NCI-H1417 treated with DMSO at 0.1 percent for 48 hours (cell line): ENCODE data around the gene DIPK1B.

Source experiments
- DNase-seq: peaks from one replicate; lab custom pipeline; 2025; lab: John Stamatoyannopoulos, UW

Gene DIPK1B

DNA sequence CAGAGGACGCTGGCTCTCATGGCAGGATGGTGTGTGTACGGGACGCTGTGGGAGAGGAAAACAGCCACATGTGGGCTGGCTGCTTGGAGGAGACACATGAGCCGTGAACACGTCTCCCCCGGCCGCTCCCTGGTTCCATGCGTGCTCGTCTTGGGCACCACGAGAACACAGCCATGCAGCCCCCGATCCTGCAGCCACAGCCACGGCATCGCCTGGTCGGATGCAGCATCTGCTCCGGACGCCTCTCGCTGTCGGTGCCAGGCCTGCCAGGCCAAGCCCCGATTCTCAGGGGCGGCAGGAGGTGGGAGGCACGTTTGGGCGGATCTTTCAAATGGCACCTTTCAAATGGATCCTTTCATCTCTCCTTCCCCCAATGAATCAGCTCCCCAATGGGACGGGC lies 27.1 kb downstream of the DIPK1B start:
- no peak for DNase-seq

DNA sequence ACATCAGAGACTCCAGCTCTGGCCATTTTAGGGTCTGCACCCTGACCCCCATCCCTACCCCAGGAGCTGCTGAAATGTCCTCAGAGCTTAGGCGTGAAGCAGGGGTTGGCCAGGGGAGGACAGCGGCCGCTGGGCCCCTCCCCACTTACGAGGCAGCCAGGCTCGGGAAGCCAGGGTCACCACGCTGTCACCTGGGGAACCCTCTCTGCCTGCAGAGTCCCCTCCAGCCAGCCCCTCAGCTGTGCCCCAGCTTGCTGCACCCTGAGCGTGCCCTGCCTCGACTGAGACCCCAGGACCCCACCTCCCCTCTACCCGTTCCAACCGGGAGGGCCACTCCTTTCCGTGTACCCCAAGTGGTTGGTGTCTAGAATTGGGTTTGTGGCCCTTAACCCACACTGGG lies 27.7 kb downstream of the DIPK1B start:
- DNase-seq, result no peak

DNA sequence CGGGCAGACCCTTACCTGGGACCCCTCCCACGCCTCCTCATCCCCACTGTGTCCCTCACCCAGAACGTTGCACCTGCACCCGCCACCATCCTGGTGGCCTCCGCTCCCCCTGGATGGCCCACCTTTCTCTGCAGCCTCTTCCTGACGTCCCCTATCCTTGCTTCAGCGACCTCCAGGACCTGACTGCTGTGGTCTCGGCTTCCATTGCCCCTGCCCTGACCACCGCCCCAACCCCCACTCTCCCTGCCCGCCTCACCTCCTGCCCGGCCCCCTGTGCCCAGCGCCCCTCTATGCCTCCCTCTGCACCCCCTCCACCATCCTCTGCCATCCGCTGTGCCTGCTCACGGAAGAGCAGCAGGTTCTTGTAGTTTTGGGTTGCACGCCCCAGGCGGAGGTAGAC lies 28.1 kb downstream of the DIPK1B start:
- no peak for DNase-seq

DNA sequence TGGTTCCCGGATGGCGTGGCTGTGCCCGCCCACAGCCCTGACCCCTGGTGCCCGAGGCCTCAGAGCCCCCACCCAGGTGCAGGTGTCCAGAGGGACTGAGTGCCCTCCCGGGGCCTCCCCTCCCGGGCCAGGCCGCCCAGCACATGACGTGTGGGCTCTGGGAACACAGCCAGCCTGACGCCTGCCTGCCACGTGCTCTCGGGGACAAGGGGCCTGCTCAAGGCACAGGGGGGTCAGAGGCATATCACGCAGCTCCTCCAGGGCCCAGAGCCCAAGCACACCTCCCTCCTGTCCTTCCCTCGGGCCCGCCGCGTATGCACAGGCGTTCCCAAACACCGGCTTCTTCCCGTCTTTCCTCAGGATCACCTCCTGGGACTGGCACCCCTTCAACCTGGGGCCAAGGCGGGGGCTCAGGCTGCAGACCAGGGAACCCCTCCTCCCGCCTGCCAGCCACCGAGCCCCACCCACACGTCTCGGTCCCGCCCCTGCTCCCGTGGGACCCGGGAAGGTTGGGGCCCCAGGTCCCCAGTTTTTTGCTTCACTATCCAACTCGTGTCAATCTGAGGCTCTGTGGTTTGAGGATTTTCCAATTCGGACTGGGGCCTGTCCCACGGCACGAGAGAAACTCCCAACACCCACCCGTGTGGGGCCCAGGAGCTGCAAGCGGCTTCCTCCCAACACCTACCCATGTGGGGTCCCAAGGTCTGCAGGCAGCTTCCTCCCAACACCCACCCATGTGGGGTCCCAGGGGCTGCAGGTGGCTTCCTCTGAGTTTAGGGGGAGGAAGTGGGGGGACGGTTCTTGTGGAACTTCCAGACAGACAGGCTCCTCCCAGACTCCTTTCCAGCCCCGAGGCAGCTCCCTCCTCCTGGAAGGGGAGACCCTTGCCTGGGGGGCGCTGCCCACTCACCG lies 28.9 kb downstream of the DIPK1B start:
- DNase-seq, result no peak

DNA sequence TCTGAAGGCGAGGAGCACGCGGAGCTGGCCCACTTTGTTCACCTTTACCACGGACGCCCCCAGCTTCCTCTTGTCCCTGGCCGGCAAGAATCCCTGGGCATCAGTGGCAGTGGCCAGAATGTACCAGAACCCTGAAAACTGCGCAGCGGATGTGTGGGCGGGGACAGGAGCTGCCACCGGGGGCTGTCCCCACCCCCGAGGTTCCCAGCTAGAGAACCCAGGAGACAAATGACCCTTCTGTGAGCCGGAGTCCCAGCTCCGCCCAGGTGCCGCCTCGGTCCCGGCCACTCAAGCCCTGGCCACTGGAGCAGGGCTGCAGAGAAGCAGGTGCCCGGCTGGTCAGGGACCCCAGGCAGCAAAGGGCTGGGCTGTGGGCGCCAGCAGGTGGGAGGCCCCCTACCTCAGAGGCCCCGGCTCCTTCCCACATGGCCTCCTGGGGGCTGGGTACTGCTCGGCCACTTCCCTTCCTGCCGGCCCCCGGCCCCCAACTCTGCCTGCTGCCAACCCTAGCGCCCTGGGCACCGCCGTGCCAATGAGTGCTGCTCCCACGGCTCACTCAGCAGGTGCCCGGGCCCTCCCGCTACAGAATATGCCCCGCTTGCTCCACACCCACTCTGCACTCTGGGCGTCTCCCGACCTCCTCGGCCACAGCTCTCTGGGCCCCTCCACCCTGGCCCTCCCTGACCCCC lies 29.7 kb downstream of the DIPK1B start:
- DNase-seq, result no peak

DNA sequence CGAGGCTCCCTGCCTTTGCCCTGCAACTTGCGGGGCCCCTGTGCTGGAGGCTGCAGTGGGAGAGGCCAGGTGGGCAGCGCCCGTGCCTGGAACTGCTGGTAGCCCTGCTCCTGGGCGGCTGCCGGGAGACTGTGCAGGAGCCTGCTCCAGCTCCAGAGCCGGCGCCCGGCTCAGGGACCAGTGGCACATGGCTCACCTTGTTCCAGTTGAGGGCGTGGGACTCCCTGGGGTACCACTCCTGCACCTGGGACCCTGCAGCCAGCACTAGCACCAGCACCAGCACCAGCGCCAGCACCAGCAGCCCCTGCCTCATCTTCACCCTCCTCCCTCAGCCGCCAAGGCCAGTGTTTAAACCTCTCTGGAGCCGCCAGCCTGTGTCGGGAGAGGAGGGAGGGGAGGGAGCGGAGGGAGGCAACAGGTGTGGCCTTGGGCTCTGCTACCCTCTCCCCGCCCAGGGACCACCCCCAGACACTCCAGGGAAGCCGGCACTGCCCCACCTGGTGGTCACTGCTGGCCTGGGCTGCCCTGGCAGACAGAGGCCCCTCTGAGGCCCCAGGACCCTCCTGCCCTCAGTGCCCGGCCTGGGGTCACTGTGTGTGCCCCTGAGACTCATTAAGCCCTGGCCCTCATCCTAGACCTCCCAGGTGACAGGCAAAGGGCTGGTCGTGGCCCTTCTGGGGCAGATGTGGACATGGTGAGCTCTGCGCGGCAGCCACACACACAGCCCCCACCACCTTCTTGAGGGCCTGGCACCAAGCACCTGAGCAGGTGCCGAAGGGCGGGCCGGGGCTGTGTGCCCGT lies 30.4 kb downstream of the DIPK1B start, which contains the start of gene LCN10:
Gene LCN10 (minus strand): TSS at position 350 of the 801 bp plus-strand sequence. CDS start 37 bp downstream, at position 313.
- no peak for DNase-seq

DNA sequence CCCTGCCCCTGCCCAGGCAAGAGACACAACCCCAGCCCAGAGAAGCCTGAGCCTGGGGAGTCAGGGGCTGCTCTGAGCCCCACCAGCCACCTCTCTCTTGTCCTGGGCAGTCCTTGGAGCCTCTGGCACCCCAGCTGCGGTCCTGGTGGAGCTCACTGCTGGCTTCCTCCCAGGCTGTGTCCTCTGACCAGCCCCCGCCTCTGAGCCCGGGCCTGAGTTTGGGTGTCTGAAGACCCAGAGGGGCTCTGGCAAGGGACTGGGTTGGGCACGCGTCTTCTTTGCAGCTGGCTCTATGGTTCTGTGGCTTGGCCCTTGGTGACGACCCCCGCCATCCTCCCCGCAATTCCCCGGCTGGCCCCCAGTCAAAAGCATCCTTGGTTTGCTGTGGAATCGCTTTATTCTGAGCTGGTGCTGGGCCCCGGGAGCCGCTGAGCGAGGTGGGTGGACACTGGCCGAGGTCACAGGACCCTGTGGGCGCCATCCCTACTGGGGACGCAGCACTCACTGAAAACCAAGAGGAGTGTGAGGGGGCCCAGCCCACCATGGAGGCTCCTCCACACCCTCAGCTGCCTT lies 31.4 kb downstream of the DIPK1B start:
- DNase-seq, result no peak

DNA sequence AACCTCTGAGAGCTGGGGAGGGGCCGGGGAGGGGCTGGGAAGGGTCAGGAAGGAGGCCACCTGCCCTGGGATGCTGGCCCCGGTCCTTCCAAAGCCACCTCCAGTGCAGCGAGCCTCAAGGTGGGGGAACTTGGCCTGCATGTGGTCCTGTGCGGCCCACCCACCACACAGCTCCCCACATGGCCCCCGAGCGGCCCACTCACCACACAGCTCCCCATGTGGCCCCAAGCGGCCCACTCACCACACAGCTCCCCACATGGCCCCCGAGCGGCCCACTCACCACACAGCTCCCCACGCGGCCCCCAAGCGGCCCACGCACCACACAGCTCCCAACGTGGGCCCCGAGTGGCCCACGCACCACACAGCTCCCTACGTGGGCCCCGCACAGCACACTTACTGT lies 32.4 kb downstream of the DIPK1B start:
- no peak for DNase-seq

DNA sequence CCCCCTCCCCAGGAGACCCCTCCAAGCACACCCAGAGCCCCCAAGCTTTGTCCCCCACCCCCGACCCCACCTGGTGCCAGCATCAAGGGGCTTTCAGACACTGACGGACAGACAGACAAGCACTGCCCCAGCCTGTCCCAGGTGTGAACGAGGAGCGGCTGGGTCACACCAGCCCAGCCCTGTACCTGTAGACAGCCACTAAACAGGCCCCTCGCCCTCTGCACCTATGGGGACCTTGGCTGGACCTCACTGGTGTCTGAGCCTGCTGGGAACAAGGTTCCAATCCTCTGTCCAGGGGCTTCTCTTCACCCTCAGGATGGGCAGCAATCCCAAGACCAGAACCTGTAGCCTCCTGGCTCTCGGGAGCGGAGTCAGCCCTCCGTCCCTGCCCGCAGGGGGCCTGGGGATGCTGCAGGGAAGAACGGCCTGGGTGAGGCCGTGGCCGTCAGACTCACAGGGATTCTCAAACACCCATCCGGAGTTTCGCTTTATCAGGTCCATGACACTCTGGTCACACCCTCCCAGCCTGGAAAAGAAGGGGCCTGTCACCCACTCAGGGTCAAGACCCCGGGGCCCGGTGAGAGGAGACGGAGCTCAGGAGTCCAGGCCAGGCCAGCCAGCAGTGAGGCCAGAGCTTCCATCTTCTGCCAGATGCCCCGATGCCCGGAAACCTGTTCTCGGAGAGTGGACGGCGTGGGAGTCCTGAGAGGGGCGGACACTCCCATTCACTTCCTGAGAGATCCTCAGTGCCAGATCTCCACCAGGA lies 33.2 kb downstream of the DIPK1B start:
- no peak for DNase-seq

DNA sequence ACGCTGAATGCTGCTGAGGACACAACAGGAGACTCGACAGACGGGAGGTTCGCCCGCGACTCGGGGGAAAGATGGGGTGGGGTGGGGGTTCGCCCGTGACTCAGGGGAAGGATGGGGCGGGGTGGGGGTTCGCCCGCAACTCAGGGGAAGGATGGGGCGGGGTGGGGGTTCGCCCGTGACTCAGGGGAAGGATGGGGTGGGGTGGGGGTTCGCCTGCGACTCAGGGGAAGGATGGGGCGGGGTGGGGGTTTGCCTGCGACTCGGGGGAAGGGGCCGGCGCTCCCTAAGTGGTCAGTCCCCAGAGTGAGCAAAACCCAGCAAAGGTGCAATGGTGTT lies 33.8 kb downstream of the DIPK1B start:
- no peak for DNase-seq

DNA sequence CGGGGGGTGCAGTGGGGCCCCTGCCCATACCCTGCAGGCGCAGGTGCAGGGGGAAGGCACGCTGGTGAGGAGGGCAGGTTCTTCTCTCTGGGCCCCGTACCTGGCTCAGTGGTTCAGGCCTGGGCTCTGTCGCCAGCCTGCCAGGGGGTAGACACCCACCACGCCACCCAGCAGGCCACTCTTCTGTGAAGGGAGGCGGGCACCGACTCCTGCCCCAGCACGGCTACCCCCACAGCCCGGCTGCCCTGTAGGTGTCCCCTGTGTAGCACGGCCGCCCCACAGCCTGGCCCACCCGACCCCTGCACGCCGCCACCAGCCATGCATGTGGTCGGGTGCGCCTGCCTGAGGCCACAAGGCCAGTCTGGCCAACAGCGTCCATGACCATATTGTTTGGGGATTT lies 34.2 kb downstream of the DIPK1B start:
- no peak for DNase-seq

DNA sequence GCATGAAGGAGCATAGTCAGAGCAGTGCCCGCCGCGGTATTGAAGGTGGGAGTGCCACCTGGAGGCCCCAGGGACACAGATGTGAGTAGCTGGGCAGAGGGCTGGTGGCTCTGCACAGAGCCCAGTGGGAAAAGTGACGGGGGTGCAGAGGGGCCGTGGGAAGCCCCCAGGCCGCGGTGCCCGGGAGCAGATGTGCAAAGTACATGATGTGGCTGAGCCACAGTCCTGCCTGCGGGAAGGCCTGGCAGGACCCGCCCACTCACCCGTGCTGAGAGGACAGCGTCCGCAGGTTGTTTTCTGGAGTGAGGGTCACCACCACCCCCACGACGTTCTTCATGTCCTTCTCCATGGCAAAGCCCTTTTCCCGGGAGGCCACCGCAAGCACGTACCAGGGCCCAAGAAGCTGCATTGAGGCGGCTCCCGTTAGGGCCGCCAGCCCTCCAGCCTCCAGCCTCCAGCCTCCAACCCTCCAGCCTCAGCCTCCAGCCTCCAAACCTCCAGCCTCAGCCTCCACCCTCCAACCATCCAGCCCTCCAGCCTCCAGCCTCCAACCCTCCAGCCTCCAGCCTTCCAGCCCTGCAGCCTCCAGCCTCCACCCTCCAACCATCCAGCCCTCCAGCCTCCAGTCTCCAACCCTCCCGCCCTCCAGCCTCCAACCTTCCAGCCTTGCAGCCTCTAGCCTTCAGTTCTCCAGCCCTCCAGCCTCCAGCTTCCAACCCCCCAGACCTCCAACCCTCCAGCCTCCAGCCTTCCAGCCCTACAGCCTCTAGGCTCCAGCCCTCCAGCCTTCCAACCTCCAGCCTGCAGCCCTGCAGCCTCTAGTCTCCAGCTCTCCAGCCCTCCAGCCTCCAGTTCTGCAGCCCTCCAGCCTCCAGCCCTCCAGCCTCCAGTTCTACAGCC lies 35.0 kb downstream of the DIPK1B start:
- no peak for DNase-seq

DNA sequence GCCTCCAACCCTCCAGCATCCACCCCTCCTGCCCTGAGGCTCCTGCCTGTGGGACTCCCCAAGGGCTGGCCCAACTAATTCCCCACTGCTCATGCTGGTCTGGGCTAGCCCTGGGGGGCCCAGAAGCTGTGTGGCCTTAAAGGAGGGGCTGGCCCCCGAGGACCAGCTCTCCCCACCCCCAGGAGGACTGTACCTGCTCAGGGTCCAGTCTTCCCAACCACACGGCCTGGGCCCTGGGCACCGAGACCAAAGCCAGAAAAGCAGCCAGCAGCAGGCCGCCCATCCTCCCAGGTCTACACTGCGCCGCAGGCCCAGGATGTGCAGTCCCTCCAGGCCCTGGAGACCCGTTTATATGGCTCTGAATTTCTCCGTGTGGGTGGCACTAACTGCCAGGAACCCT lies 35.8 kb downstream of the DIPK1B start, which contains the start of gene LCN6:
Gene LCN6 (minus strand): TSS at position 325 of the 400 bp plus-strand sequence. CDS start 42 bp downstream, at position 283.
- no peak for DNase-seq

DNA sequence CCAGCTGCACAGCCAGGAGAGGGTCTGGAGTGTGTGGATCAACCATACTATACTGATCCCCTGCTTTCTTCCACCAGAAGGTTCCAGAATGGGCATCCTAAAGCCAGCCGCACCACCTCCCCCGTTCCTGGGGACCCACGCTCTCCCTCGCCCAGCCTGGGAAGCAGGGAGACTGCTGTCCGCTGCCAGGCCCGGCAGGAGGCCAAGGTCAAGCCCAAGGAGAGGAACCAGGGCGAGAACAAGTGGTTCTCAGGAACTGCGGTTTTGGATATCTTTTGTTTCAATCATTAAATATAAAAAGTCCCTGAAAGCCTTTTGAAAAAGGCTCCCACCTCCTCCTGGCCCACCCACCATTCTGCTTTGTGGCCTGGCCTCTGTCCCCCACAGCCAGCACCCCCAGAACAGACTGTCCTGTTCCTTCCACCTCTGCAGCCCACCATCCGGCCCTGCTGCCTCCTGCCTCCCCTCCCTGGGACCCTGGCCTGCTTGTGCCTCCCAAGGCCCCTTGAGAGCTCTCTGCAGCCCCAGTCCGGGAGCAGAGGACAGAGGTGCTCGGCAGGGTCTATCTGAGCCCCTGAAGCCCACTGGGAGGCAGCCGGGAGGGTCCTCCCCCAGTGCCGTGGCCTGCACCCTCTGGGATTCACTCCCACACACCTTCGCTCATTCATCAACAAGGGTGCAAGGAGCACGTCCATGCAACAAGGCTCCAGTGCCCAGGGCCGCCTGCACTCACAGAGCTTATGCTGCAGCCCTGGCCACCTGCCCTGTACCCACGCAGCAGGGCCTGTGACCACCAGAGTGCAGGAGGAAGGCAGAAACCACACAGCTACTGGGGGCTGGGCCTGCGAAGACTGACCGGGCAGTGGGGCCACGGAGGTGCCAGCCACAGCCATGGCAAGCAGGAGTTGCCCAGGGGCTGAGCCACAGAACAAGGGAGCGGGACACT lies 36.6 kb downstream of the DIPK1B start:
- no peak for DNase-seq

DNA sequence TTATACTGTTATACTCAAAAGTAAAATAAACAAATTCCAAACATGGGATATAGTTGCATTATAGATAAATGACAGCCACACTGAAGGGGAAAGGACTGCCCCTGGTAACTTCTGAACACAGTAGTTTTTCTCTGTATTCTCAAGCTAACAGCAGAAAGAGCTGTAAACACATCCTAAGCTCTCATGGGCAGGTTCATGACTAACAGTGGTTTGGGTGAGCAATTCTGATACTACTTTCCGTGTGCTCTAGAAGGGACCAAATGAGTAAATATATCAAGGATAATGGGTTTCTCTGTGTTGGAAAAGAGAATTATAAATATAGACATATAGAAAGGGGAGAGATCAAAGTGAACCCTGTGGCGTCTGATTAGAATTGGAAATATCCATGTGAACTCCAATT lies 38.2 kb downstream of the DIPK1B start:
- no peak for DNase-seq

DNA sequence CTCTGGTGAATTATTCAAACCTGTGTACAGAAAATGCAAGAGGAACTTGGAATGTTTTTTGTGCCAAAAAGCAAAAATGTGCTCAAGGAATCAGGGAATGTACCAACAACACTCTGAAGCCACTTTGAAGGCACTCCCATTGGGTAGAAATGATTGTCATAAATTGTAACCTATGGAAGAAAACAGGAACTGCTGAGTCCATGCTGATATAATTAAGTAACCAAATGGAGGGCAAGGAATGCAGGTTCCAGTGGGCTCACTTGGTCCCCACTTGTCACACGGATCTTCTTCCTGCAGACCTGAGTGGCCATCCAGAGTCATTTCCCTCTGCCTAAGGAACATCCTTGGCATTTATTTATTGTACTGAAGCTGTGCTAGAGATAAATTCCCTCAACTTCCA lies 38.9 kb downstream of the DIPK1B start:
- DNase-seq, result no peak

DNA sequence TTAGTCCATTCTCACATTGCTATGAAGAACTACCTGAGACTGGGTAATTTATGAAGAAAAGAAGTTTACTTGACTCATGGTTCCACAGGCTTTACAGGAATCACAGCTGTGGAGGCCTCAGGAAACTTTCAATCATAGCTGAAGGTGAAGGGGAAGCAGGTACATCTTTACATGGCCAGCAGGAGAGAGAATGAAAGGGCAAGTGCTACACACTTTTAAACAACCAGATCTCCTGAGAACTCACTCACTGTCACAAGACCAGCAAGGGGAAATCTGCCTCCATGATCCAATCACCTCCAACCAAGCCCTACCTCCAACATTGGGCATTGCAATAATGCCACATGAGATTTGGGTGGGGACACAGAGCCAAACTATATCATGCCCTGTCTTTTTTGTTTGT lies 39.4 kb downstream of the DIPK1B start:
- DNase-seq, result no peak

DNA sequence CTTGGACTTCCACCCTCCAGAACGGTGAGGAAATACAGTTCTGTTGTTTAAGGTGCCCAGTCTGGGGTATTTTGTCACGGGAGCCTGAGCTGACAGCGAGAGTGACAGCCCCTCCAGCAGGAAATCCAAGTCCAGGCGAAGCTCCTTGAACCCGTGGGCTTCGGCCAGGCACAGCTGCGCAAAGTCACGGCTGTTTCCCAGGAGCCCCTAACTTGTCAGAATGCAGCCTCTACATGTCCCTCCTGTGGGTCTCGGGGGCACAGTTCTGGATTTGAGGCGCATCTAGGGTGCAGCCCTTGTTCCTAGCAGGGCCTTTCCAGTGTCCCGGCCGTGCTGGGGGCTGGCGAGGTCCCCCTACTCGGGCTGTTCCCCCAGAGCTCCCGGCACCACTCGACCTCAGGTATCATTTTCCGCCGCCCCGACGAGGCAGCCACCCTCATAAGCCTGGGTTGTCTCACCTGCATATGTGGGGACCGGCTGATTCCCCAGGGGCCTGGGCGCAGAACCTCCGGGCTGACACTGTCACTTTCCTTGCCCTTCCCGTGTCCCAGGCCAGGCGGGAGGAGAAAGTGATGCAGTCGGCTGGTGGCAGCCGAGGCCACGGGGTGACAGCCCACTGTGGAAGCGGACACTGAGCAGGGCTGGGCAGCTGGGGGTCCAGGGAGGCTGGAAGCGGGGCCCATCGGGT lies 41.1 kb downstream of the DIPK1B start:
- no peak for DNase-seq
